Right cardiac atrium (tissue), 5 donors: ENCODE measurements around the gene TSEN54. TPM values are rescaled to one million over a fixed set of nuclear protein-coding genes. Genes with fewer than 3 reads are reported as not detected.

ENCODE experiments used
- ATAC-seq, 2 donors: fragments of 200-7000 bp; cut with Tn5 transposase; one replicate each; pipeline versions ENCODE4 v1.8.0 to v1.9.1; 2020; ENCODE audit warnings: moderate library complexity in 2 of 2, mild to moderate bottlenecking in 1 of 2
- DNase-seq, 3 donors: peaks; one replicate each; pipeline ENCODE4 v3.0.0-alpha.2; 2020
- H3K27ac ChIP-seq: one replicate; pipeline ENCODE4 v1.5.1; 2013; ENCODE audit warnings: mild to moderate bottlenecking, low read length, control low read depth, moderate library complexity
- H3K27me3 ChIP-seq: one replicate; pipeline ENCODE4 v1.6.1; 2013; ENCODE audit not compliant: control insufficient read depth, insufficient read depth
- H3K4me1 ChIP-seq: one replicate; pipeline ENCODE4 v1.6.1; 2013; ENCODE audit warnings: low read length; ENCODE audit not compliant: control insufficient read depth, insufficient read depth
- H3K4me3 ChIP-seq: one replicate; pipeline ENCODE4 v1.5.1; 2013; ENCODE audit warnings: low read length, control low read depth
- H3K9me3 ChIP-seq: one replicate; pipeline ENCODE4 v1.6.1; 2013; ENCODE audit warnings: low read length; ENCODE audit not compliant: control insufficient read depth
- WGBS: extraction: QIAGEN DNeasy Blood & Tissue Kit; methylation state at CpG from one replicate; pipeline ENCODE4 v1.1.7; 2013; 5-methylcytosine and 5-hydroxymethylcytosine counted together
- intact Hi-C, 4 donors: fragments of 100-400 bp; cut with DNase I; formaldehyde crosslinking; loops; one replicate each; pipeline versions ENCODE4 v1.11.0 to v1.14.0; 2022 to 2023
- polyA plus RNA-seq: library from polyadenylated mRNA; stranded (reverse); fragments of 200-250 nt; gene quantifications from one replicate; pipeline ENCODE4 v1.2.3, GENCODE V29; 2013
- total RNA-seq, 4 donors: library from RNA; stranded (reverse); fragmentation: NEBNext Ultra II Directional; extraction: Animal tissue kit (Norgen Biotek cat#: 25700); gene quantifications; one replicate each; pipeline ENCODE4 v1.2.1, GENCODE V29; 2021
- donor health status: healthy with polysubstance abuse.
- donor health status: DM: no; HTN: yes; CAD: no.
- donor health status: DM: no; HTN: no; CAD: no.
- donor health status: DM: no; HTN: yes; CAD: no; lungs with severe emphysema.
- donor health status: DM: yes; HTN: yes; CAD: no.

The TSEN54 gene
- total and polyA plus RNA-seq, 5 donors: 5.9 to 9.6 (median 7.1) TPM

- no peaks in the 10 kb centered on the region for H3K9me3 ChIP-seq
- peak in 1 of 3 donors; percentile 24 for DNase-seq
- no peak for ATAC-seq
- 88% methylated on average over 24 of the region's 24 CpGs for WGBS
- no peaks in the 10 kb centered on the region for H3K27me3 ChIP-seq
- no peak overlapping the region for H3K27ac ChIP-seq
- intact Hi-C loops: no loop called here
- peaks cover 8% of the 10 kb centered on the region for H3K4me1 ChIP-seq
- H3K4me3 ChIP-seq: no peak overlapping the region
Observed at GRCh38 chr17:75488693-75489510, 27.4 kb upstream of the TSEN54 start.

GRCh38 chr17:75489511-75489955 is 26.8 kb upstream of the TSEN54 start:
- Histone ChIP-seq H3K27ac (no peak overlapping the region), H3K9me3 (no peaks in the 10 kb centered on the region), H3K4me3 (no peak overlapping the region), H3K4me1 (peaks cover 8% of the 10 kb centered on the region), H3K27me3 (no peaks in the 10 kb centered on the region)
- DNase-seq (no peak), ATAC-seq (no peak)
- intact Hi-C loops: no loop called here
- 80% methylated on average over 14 of the region's 14 CpGs for WGBS

GRCh38 chr17:75490173-75490743 is 26.1 kb upstream of the TSEN54 start:
- H3K27ac ChIP-seq: peak overlapping the region; percentile 10
- no peaks in the 10 kb centered on the region for H3K9me3 ChIP-seq
- 58% methylated on average over 14 of the region's 14 CpGs for WGBS
- DNase-seq: peak in 1 of 3 donors; percentile 70
- H3K4me3 ChIP-seq: no peak overlapping the region
- no peaks in the 10 kb centered on the region for H3K27me3 ChIP-seq
- intact Hi-C loops: no loop called here
- peak; percentile 5 to 27 for ATAC-seq
- peaks cover 8% of the 10 kb centered on the region for H3K4me1 ChIP-seq

- no peak overlapping the region for H3K27ac ChIP-seq
- 81% methylated on average over 19 of the region's 19 CpGs for WGBS
Observed at GRCh38 chr17:75490953-75491649, 25.2 kb upstream of the TSEN54 start.

GRCh38 chr17:75491680-75492079 is 24.6 kb upstream of the TSEN54 start:
- WGBS: 92% methylated on average over 15 of the region's 15 CpGs
- Histone ChIP-seq H3K27ac (no peak overlapping the region), H3K9me3 (no peaks in the 10 kb centered on the region), H3K4me1 (peaks cover 8% of the 10 kb centered on the region), H3K4me3 (no peak overlapping the region), H3K27me3 (no peaks in the 10 kb centered on the region)
- ATAC-seq (no peak), DNase-seq (peak in 1 of 3 donors; percentile 18)
- intact Hi-C loops: no loop called here

More at GRCh38 chr17:75490953-75491649, 25.2 kb upstream of the TSEN54 start:
- DNase-seq: peak in 1 of 3 donors; percentile 43
- Histone ChIP-seq H3K9me3 (no peaks in the 10 kb centered on the region), H3K27me3 (no peaks in the 10 kb centered on the region), H3K4me3 (no peak overlapping the region), H3K4me1 (peaks cover 8% of the 10 kb centered on the region)
- intact Hi-C loops: no loop called here
- no peak for ATAC-seq

- Histone ChIP-seq H3K4me3 (no peak overlapping the region), H3K27ac (no peak overlapping the region), H3K4me1 (peaks cover 3% of the 10 kb centered on the region), H3K9me3 (no peaks in the 10 kb centered on the region), H3K27me3 (no peaks in the 10 kb centered on the region)
- ATAC-seq (no peak), DNase-seq (no peak)
- intact Hi-C loops: no loop called here
- 87% methylated on average over 23 of the region's 23 CpGs for whole genome bisulfite sequencing
Observed at GRCh38 chr17:75492555-75493168, 23.7 kb upstream of the TSEN54 start.

- no peak overlapping the region for H3K27ac ChIP-seq
- no peaks in the 10 kb centered on the region for H3K27me3 ChIP-seq
- 94% methylated on average over 23 of the region's 23 CpGs for WGBS
- ATAC-seq (no peak), DNase-seq (no peak)
- intact Hi-C loops: no loop called here
- H3K9me3 ChIP-seq: no peaks in the 10 kb centered on the region
- no peaks in the 10 kb centered on the region for H3K4me1 ChIP-seq
- no peak overlapping the region for H3K4me3 ChIP-seq
Observed at GRCh38 chr17:75493476-75494129, 22.7 kb upstream of the TSEN54 start.

GRCh38 chr17:75494326-75494877 is 21.9 kb upstream of the TSEN54 start:
- no peak for ATAC-seq
- Histone ChIP-seq H3K9me3 (no peaks in the 10 kb centered on the region), H3K27ac (no peak overlapping the region), H3K4me3 (no peak overlapping the region), H3K4me1 (peaks cover 2% of the 10 kb centered on the region), H3K27me3 (no peaks in the 10 kb centered on the region)
- intact Hi-C loops: no loop called here
- peak in 1 of 3 donors; percentile 48 for DNase-seq
- WGBS: 87% methylated on average over 14 of the region's 14 CpGs

- ATAC-seq (no peak), DNase-seq (peak in 1 of 3 donors; percentile 30)
- 91% methylated on average over 11 of the region's 11 CpGs for WGBS
- no peaks in the 10 kb centered on the region for H3K27me3 ChIP-seq
- H3K4me3 ChIP-seq: no peak overlapping the region
- no peak overlapping the region for H3K27ac ChIP-seq
- H3K4me1 ChIP-seq: peaks cover 2% of the 10 kb centered on the region
- H3K9me3 ChIP-seq: no peaks in the 10 kb centered on the region
- intact Hi-C loops: no loop called here
Observed at GRCh38 chr17:75496005-75496404, 20.3 kb upstream of the TSEN54 start.

- peak in 1 of 3 donors; percentile 53 for DNase-seq
- no peaks in the 10 kb centered on the region for H3K27me3 ChIP-seq
- H3K9me3 ChIP-seq: no peaks in the 10 kb centered on the region
- WGBS: 66% methylated on average over 21 of the region's 21 CpGs
- H3K4me1 ChIP-seq: peaks cover 2% of the 10 kb centered on the region
- H3K27ac ChIP-seq: no peak overlapping the region
- H3K4me3 ChIP-seq: no peak overlapping the region
- ATAC-seq: peak in 1 of 2 donors; percentile 0
- intact Hi-C loops: no loop called here
Observed at GRCh38 chr17:75498039-75498725, 18.1 kb upstream of the TSEN54 start.
